H1 (cell line): ENCODE data around the gene ARTN. TPM values are rescaled to one million over a fixed set of nuclear protein-coding genes. Genes with fewer than 3 reads are reported as not detected.

Experiments used
- SAP30 ChIP-seq: fragments of 300-600 bp; sonication (generic); IDR thresholded peaks from 2 replicates; pipeline ENCODE4 v1.7.1; 2012; ENCODE audit warnings: low read length, moderate library complexity, mild to moderate bottlenecking, inconsistent platforms; ENCODE audit not compliant: insufficient read depth, insufficient replicate concordance
- polyA plus RNA-seq, 7 experiments: library from polyadenylated mRNA; depleted of rRNA in 3 of 7; stranded (reverse) in 5 of 7; unstranded in 2 of 7; fragments of >200 nt in 5 of 7; fragments of 200-250 nt in 2 of 7; gene quantifications; 1 replicate in 5 of 7; 2 replicates in 1 of 7; 4 replicates in 1 of 7; pipeline versions ENCODE4 v1.2.1 to v1.2.3, GENCODE V29; 2011 to 2013; ENCODE audit warnings: missing spikeins in 2 of 7, mixed read lengths in 2 of 7
- total RNA-seq: library from RNA; stranded (reverse); fragmentation: NEBNext Ultra II Directional; extraction: Animal tissue kit (Norgen Biotek cat#: 25700); gene quantifications from 2 replicates; pipeline ENCODE4 v1.2.1, GENCODE V29; 2021
- TF ChIP-seq, protein P1 (sequence below): fragments of 300-600 bp; sonication (generic); IDR thresholded peaks from 2 replicates; pipeline ENCODE4 v1.7.1; 2012; ENCODE audit warnings: low read length, moderate library complexity, mild to moderate bottlenecking, inconsistent platforms; ENCODE audit not compliant: insufficient replicate concordance

The ARTN gene
- total and polyA plus RNA-seq, 2 of the 8 experiments (the other 6 are each of a cell fraction or from before 2014, with no cell fraction given), result 13.5 to 22.7 TPM

DNA sequence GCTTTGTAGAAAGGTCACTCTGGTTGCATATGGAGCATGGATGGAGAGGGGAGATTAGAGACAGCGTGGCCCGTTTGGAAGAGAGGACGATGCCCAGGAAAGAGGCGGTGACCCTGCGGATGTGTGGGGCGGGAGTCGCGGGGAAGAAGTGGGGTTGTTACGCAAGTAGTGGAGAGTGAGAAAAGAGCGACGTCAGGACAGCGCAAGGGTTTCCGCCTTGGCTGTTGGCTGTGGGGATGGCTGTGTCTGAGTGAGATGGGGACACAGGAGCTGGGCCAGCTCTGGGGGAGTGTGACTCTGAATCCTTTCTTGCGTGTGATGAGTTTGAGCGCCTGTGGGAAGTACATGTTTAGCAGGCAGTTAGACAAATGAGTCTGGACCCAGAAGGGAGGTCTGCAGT lies 49.2 kb downstream of the ARTN start (continued):
- TF ChIP-seq, protein P1, sequence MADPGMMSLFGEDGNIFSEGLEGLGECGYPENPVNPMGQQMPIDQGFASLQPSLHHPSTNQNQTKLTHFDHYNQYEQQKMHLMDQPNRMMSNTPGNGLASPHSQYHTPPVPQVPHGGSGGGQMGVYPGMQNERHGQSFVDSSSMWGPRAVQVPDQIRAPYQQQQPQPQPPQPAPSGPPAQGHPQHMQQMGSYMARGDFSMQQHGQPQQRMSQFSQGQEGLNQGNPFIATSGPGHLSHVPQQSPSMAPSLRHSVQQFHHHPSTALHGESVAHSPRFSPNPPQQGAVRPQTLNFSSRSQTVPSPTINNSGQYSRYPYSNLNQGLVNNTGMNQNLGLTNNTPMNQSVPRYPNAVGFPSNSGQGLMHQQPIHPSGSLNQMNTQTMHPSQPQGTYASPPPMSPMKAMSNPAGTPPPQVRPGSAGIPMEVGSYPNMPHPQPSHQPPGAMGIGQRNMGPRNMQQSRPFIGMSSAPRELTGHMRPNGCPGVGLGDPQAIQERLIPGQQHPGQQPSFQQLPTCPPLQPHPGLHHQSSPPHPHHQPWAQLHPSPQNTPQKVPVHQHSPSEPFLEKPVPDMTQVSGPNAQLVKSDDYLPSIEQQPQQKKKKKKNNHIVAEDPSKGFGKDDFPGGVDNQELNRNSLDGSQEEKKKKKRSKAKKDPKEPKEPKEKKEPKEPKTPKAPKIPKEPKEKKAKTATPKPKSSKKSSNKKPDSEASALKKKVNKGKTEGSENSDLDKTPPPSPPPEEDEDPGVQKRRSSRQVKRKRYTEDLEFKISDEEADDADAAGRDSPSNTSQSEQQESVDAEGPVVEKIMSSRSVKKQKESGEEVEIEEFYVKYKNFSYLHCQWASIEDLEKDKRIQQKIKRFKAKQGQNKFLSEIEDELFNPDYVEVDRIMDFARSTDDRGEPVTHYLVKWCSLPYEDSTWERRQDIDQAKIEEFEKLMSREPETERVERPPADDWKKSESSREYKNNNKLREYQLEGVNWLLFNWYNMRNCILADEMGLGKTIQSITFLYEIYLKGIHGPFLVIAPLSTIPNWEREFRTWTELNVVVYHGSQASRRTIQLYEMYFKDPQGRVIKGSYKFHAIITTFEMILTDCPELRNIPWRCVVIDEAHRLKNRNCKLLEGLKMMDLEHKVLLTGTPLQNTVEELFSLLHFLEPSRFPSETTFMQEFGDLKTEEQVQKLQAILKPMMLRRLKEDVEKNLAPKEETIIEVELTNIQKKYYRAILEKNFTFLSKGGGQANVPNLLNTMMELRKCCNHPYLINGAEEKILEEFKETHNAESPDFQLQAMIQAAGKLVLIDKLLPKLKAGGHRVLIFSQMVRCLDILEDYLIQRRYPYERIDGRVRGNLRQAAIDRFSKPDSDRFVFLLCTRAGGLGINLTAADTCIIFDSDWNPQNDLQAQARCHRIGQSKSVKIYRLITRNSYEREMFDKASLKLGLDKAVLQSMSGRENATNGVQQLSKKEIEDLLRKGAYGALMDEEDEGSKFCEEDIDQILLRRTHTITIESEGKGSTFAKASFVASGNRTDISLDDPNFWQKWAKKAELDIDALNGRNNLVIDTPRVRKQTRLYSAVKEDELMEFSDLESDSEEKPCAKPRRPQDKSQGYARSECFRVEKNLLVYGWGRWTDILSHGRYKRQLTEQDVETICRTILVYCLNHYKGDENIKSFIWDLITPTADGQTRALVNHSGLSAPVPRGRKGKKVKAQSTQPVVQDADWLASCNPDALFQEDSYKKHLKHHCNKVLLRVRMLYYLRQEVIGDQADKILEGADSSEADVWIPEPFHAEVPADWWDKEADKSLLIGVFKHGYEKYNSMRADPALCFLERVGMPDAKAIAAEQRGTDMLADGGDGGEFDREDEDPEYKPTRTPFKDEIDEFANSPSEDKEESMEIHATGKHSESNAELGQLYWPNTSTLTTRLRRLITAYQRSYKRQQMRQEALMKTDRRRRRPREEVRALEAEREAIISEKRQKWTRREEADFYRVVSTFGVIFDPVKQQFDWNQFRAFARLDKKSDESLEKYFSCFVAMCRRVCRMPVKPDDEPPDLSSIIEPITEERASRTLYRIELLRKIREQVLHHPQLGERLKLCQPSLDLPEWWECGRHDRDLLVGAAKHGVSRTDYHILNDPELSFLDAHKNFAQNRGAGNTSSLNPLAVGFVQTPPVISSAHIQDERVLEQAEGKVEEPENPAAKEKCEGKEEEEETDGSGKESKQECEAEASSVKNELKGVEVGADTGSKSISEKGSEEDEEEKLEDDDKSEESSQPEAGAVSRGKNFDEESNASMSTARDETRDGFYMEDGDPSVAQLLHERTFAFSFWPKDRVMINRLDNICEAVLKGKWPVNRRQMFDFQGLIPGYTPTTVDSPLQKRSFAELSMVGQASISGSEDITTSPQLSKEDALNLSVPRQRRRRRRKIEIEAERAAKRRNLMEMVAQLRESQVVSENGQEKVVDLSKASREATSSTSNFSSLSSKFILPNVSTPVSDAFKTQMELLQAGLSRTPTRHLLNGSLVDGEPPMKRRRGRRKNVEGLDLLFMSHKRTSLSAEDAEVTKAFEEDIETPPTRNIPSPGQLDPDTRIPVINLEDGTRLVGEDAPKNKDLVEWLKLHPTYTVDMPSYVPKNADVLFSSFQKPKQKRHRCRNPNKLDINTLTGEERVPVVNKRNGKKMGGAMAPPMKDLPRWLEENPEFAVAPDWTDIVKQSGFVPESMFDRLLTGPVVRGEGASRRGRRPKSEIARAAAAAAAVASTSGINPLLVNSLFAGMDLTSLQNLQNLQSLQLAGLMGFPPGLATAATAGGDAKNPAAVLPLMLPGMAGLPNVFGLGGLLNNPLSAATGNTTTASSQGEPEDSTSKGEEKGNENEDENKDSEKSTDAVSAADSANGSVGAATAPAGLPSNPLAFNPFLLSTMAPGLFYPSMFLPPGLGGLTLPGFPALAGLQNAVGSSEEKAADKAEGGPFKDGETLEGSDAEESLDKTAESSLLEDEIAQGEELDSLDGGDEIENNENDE, result no peak
- no peak for TF ChIP-seq SAP30
- TF ChIP-seq, all 59 proteins: peak for 0
